CD14-positive monocyte (primary cell): ENCODE data around the gene ADTRP. TPM values are rescaled to one million over a fixed set of nuclear protein-coding genes. Genes with fewer than 3 reads are reported as not detected.

Experiments
- DNase-seq, 3 donors: peaks; one replicate each; pipeline ENCODE4 v3.0.0-alpha.2; 2011 to 2022
- H2AFZ ChIP-seq: 2 replicates; pipeline ENCODE4 v1.6.0; 2012; ENCODE audit warnings: mild to moderate bottlenecking, low read depth, low read length, inconsistent platforms; ENCODE audit not compliant: insufficient read depth, poor library complexity, severe bottlenecking
- H3K27ac ChIP-seq, 2 donors: 1 replicate in 1 of 2; 2 replicates in 1 of 2; pipeline ENCODE4 v1.5.1; 2012 to 2013; ENCODE audit warnings: low read length in 2 of 2, control low read depth in 1 of 2, inconsistent platforms in 1 of 2, low read depth in 1 of 2, mild to moderate bottlenecking in 1 of 2
- H3K27me3 ChIP-seq, 2 donors: one replicate each; pipeline versions ENCODE4 v1.6.0 to v1.6.1; 2011 to 2013; ENCODE audit warnings: low read length in 2 of 2; ENCODE audit not compliant: control insufficient read depth in 2 of 2, insufficient read depth in 2 of 2
- H3K36me3 ChIP-seq, 2 donors: replicated peaks in 1 of 2; 1 replicate in 1 of 2; 2 replicates in 1 of 2; pipeline versions ENCODE4 v1.5.1 to v1.6.1; 2012 to 2013; ENCODE audit warnings: low read length in 2 of 2, control low read depth in 1 of 2, inconsistent platforms in 1 of 2, mild to moderate bottlenecking in 1 of 2; ENCODE audit not compliant: insufficient read depth in 2 of 2, control insufficient read depth in 1 of 2
- H3K4me1 ChIP-seq, 2 donors: 1 replicate in 1 of 2; 2 replicates in 1 of 2; pipeline versions ENCODE4 v1.5.1 to v1.6.1; 2012 to 2013; ENCODE audit warnings: low read length in 2 of 2, control low read depth in 1 of 2, inconsistent platforms in 1 of 2, mild to moderate bottlenecking in 1 of 2, moderate library complexity in 1 of 2; ENCODE audit not compliant: insufficient read depth in 2 of 2, control insufficient read depth in 1 of 2
- H3K4me2 ChIP-seq: replicated peaks from 2 replicates; pipeline ENCODE3; 2012; ENCODE audit warnings: low read length, moderate library complexity, mild to moderate bottlenecking; ENCODE audit not compliant: poor library complexity, severe bottlenecking; ENCODE audit errors: extremely low read depth
- H3K4me3 ChIP-seq, 3 experiments: fragments of 200-600 bp in 1 of 3; sonication (generic) in 1 of 3; replicated peaks in 1 of 3; 1 replicate in 2 of 3; 2 replicates in 1 of 3; pipeline ENCODE4 v1.5.1; 2011 to 2013; ENCODE audit warnings: low read length in 3 of 3, mild to moderate bottlenecking in 3 of 3, control low read depth in 2 of 3, low read depth in 2 of 3, inconsistent platforms in 1 of 3, moderate library complexity in 1 of 3
- H3K79me2 ChIP-seq: 2 replicates; pipeline ENCODE4 v1.6.0; 2012; ENCODE audit warnings: mild to moderate bottlenecking, control low read depth, inconsistent platforms, low read length, moderate library complexity; ENCODE audit not compliant: insufficient read depth
- H3K9ac ChIP-seq: 2 replicates; pipeline ENCODE4 v1.6.0; 2017; ENCODE audit warnings: low read length, mild to moderate bottlenecking; ENCODE audit not compliant: insufficient read depth, poor library complexity, severe bottlenecking
- H3K9me3 ChIP-seq, 2 donors: replicated peaks in 1 of 2; 1 replicate in 1 of 2; 2 replicates in 1 of 2; pipeline versions ENCODE4 v1.5.1 to v1.6.1; 2012 to 2013; ENCODE audit warnings: low read length in 2 of 2, control low read depth in 1 of 2; ENCODE audit not compliant: control insufficient read depth in 1 of 2, insufficient read depth in 1 of 2
- H4K20me1 ChIP-seq: 2 replicates; pipeline ENCODE4 v1.6.0; 2012; ENCODE audit warnings: mild to moderate bottlenecking, low read length, control low read depth, moderate library complexity; ENCODE audit not compliant: insufficient read depth
- H3K27ac Mint-ChIP-seq, 7 donors: one replicate each; pipeline ENCODE4 v1.8.0; 2020; ENCODE audit warnings: mild to moderate bottlenecking in 7 of 7, mixed read lengths in 7 of 7, moderate library complexity in 6 of 7, inconsistent platforms in 2 of 7
- H3K27me3 Mint-ChIP-seq, 3 donors: one replicate each; pipeline ENCODE4 v1.8.0; 2021 to 2022; ENCODE audit warnings: low read depth in 3 of 3, mild to moderate bottlenecking in 3 of 3, mixed read lengths in 3 of 3, moderate library complexity in 3 of 3, inconsistent platforms in 1 of 3
- H3K36me3 Mint-ChIP-seq, 2 donors: one replicate each; pipeline ENCODE4 v1.8.0; 2020; ENCODE audit warnings: mixed read lengths in 2 of 2, inconsistent platforms in 1 of 2, mild to moderate bottlenecking in 1 of 2
- H3K4me1 Mint-ChIP-seq: one replicate; pipeline ENCODE4 v1.8.0; 2020; ENCODE audit warnings: mild to moderate bottlenecking, mixed read lengths
- H3K4me3 Mint-ChIP-seq, 2 donors: one replicate each; pipeline ENCODE4 v1.8.0; 2020; ENCODE audit warnings: mild to moderate bottlenecking in 2 of 2, mixed read lengths in 2 of 2, moderate library complexity in 1 of 2
- H3K9me3 Mint-ChIP-seq, 7 donors: one replicate each; pipeline ENCODE4 v1.8.0; 2020 to 2022; ENCODE audit warnings: mixed read lengths in 7 of 7, mild to moderate bottlenecking in 6 of 7, moderate library complexity in 6 of 7, inconsistent platforms in 2 of 7
- CTCF ChIP-seq: fragments of 200-600 bp; IDR thresholded peaks from one replicate; pipeline ENCODE4 v1.8.0; 2022; ENCODE audit warnings: antibody characterized with exemption, mild to moderate bottlenecking
- WGBS: methylation state at CpG from one replicate; pipeline ENCODE4 v1.1.5; 2013; ENCODE audit warnings: missing lambda C conversion rate; ENCODE audit not compliant: insufficient coverage; 5-methylcytosine and 5-hydroxymethylcytosine counted together
- intact Hi-C, 2 donors: fragments of 100-400 bp; cut with micrococcal nuclease; formaldehyde crosslinking; loops; one replicate each; pipeline versions ENCODE4 v1.15.0 to v1.15.1; 2023
- polyA plus RNA-seq, 3 donors: library from polyadenylated mRNA; depleted of rRNA in 1 of 3; unstranded in 2 of 3; stranded (reverse) in 1 of 3; fragments of 300-500 nt in 2 of 3; fragments of >200 nt in 1 of 3; fragmentation: Illumina TruSeq in 2 of 3; gene quantifications; 1 replicate in 2 of 3; 2 replicates in 1 of 3; pipeline ENCODE4 v1.2.3, GENCODE V29; 2012 to 2021

Gene ADTRP
- polyA plus RNA-seq, 3 donors = 0.04 to 0.20 TPM; not detected in 1

- Histone ChIP-seq H3K36me3 (no peaks in the 10 kb centered on the region), H3K9me3 (no peaks in the 10 kb centered on the region), H3K27ac (no peak overlapping the region), H3K9ac (no peak overlapping the region), H3K4me3 (no peak overlapping the region), H3K79me2 (no peaks in the 10 kb centered on the region), H4K20me1 (no peaks in the 10 kb centered on the region), H2AFZ (no peak overlapping the region), H3K27me3 (no peaks in the 10 kb centered on the region), H3K4me1 (peaks cover 4 to 9% of the 10 kb centered on the region in 2 donors), H3K4me2 (no peak overlapping the region)
- H3K27me3 Mint-ChIP-seq = peaks cover 0 to 5% (median 5%) of the 10 kb centered on the region in 3 donors
- H3K4me1 Mint-ChIP-seq = peaks cover 15% of the 10 kb centered on the region
- H3K9me3 Mint-ChIP-seq = no peaks in the 10 kb centered on the region
- H3K4me3 Mint-ChIP-seq = no peak overlapping the region
- H3K36me3 Mint-ChIP-seq = no peaks in the 10 kb centered on the region
- no peak overlapping the region for H3K27ac Mint-ChIP-seq
- WGBS = 97% methylated on average over 9 of the region's 13 CpGs
- no peak for DNase-seq
- intact Hi-C loops = no loop called here
- no peak for TF ChIP-seq CTCF
Observed at GRCh38 chr6:11805259-11806053, 26.9 kb upstream of the ADTRP start.

DNA sequence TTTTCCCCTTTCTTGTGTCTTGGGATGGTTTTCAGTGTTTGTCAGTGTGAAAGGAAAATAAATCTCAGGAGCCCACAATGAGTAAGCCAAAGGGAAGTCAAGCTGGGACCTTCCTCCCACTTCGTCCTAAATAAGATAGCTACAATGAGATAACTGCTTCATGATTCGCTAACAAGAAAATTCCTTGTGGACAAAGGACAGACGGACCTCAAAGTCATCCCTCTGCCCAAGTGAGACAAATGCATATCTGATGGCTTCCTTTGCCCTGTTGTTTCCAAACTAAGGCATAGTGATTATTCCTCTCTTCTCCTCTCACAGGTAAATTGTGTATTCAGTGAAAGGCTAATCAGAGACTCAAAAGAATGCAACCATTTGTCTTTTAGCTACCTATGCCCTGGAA, 26.1 kb upstream of the ADTRP start:
- H2AFZ ChIP-seq = no peak overlapping the region
- no peak overlapping the region for H3K9ac ChIP-seq
- no peak for TF ChIP-seq CTCF
- H3K9me3 ChIP-seq = no peaks in the 10 kb centered on the region
- H3K79me2 ChIP-seq = no peaks in the 10 kb centered on the region
- intact Hi-C loops = no loop called here
- H4K20me1 ChIP-seq = no peaks in the 10 kb centered on the region
- no peaks in the 10 kb centered on the region for H3K9me3 Mint-ChIP-seq
- no peak for DNase-seq
- H3K4me3 Mint-ChIP-seq = no peak overlapping the region
- no peaks in the 10 kb centered on the region for H3K36me3 ChIP-seq
- WGBS = 70% methylated on average over 3 of the region's 3 CpGs
- H3K36me3 Mint-ChIP-seq = no peaks in the 10 kb centered on the region
- H3K4me1 ChIP-seq = peaks cover 4 to 9% of the 10 kb centered on the region in 2 donors
- no peak overlapping the region for H3K27ac ChIP-seq
- no peaks in the 10 kb centered on the region for H3K27me3 ChIP-seq
- H3K27ac Mint-ChIP-seq = peak overlapping the region in 3 of 7 donors; percentile 33 to 55 (median 34)
- H3K4me1 Mint-ChIP-seq = peaks cover 15% of the 10 kb centered on the region
- peaks cover 0 to 5% (median 5%) of the 10 kb centered on the region in 3 donors for H3K27me3 Mint-ChIP-seq
- no peak overlapping the region for H3K4me2 ChIP-seq
- H3K4me3 ChIP-seq = no peak overlapping the region
